HCT116 (cell line): ENCODE results near the gene MPP1. TPM values are rescaled to one million over a fixed set of nuclear protein-coding genes. Genes with fewer than 3 reads are reported as not detected.

Experiments
- ATAC-seq: fragments of 200-7000 bp; cut with Tn5 transposase; 2 replicates; pipeline ENCODE4 v1.9.1; 2020; ENCODE audit warnings: mild to moderate bottlenecking, moderate library complexity
- BruUV-seq: library from RNA; stranded (reverse); fragments of 400-500 nt; replicated peaks from 2 replicates; lab custom pipeline; 2021; lab: Mats Ljungman, UMichigan
- CTCF ChIA-PET: fragments of 300-600 bp; sonication (Branson Sonifier 250); formaldehyde crosslinking; loops from one replicate; lab custom pipeline; 2021; ENCODE audit warnings: antibody characterized with exemption; lab: Charles Lee
- POLR2A ChIA-PET: fragments of 300-600, 350-600 bp; sonication (Branson Sonifier 250); formaldehyde crosslinking; loops from one replicate; lab custom pipeline; 2021; ENCODE audit warnings: antibody characterized with exemption; lab: Charles Lee
- RAD21 ChIA-PET, 2 experiments: fragments of 300-600 bp; sonication (Branson Sonifier 250); formaldehyde crosslinking; loops; one replicate each; lab custom pipeline; 2023; ENCODE audit warnings: low total read pairs in 2 of 2; ENCODE audit not compliant: uncharacterized antibody in 2 of 2, unreplicated experiment in 2 of 2, low non-redundant PET in 1 of 2; lab: Charles Lee
- DNase-seq: peaks from one replicate; pipeline ENCODE4 v3.0.0-alpha.2; 2010; ENCODE audit warnings: low read depth, low spot score
- H2AFZ ChIP-seq: fragments of 200-600 bp; shearing (Covaris generic), sonication (generic); 2 replicates; pipeline ENCODE4 v1.6.1; 2017; ENCODE audit warnings: low read depth, mixed run types, mixed read lengths, antibody characterized with exemption, low read length; ENCODE audit not compliant: poor library complexity, severe bottlenecking
- H3K27ac ChIP-seq: 2 replicates; pipeline ENCODE4 v1.5.1; 2012; ENCODE audit warnings: low read depth, low read length
- H3K27me3 ChIP-seq: fragments of 200-600 bp; sonication (generic); 2 replicates; pipeline ENCODE4 v1.6.1; 2016; ENCODE audit warnings: mixed run types, low read length, mixed read lengths; ENCODE audit not compliant: insufficient read depth
- H3K36me3 ChIP-seq, 2 experiments: fragments of 200-500 bp in 1 of 2; fragments of 200-600 bp in 1 of 2; sonication (Bioruptor generic) in 1 of 2; sonication (generic) in 1 of 2; 2 replicates each; pipeline versions ENCODE4 v1.5.1 to v1.6.1; 2014 to 2016; ENCODE audit warnings: low read length in 2 of 2, inconsistent platforms in 1 of 2, mixed read lengths in 1 of 2, mixed run types in 1 of 2; ENCODE audit not compliant: insufficient read depth in 2 of 2, control insufficient read depth in 1 of 2
- H3K4me1 ChIP-seq, 2 experiments: fragments of 200-600 bp in 1 of 2; sonication (generic) in 1 of 2; 2 replicates each; pipeline versions ENCODE4 v1.5.1 to v1.6.1; 2012 to 2017; ENCODE audit warnings: low read length in 2 of 2, inconsistent platforms in 1 of 2, mild to moderate bottlenecking in 1 of 2, mixed read lengths in 1 of 2, mixed run types in 1 of 2, moderate library complexity in 1 of 2; ENCODE audit not compliant: insufficient read depth in 2 of 2, control insufficient read depth in 1 of 2
- H3K4me2 ChIP-seq: fragments of 200-600 bp; sonication (generic); 2 replicates; pipeline ENCODE4 v1.6.1; 2017; ENCODE audit warnings: mixed run types, low read length, mixed read lengths
- H3K4me3 ChIP-seq, 2 experiments: fragments of 200-600 bp in 1 of 2; sonication (generic) in 1 of 2; replicated peaks in 1 of 2; 2 replicates each; pipeline ENCODE4 v1.5.1; 2011 to 2016; ENCODE audit warnings: low read length in 2 of 2, control low read depth in 1 of 2, low read depth in 1 of 2, mild to moderate bottlenecking in 1 of 2, mixed read lengths in 1 of 2, mixed run types in 1 of 2
- H3K79me2 ChIP-seq: fragments of 200-600 bp; sonication (generic); 2 replicates; pipeline ENCODE4 v1.6.1; 2017; ENCODE audit warnings: mild to moderate bottlenecking, mixed run types, low read length, moderate library complexity, mixed read lengths; ENCODE audit not compliant: insufficient read depth
- H3K9ac ChIP-seq: fragments of 200-600 bp; sonication (generic); 2 replicates; pipeline ENCODE4 v1.6.1; 2016; ENCODE audit warnings: low read length, mixed read lengths
- H3K9me2 ChIP-seq: fragments of 200-600 bp; sonication (generic), shearing (Covaris generic); 2 replicates; pipeline ENCODE4 v1.6.1; 2017; ENCODE audit warnings: mixed run types, mild to moderate bottlenecking, moderate library complexity; ENCODE audit not compliant: insufficient read depth
- H3K9me3 ChIP-seq, 2 experiments: fragments of 200-500 bp in 1 of 2; fragments of 200-600 bp in 1 of 2; sonication (Bioruptor generic) in 1 of 2; sonication (generic) in 1 of 2; 2 replicates each; pipeline ENCODE4 v1.6.1; 2014 to 2017; ENCODE audit warnings: low read length in 2 of 2, mixed read lengths in 2 of 2, inconsistent platforms in 1 of 2, low read depth in 1 of 2, mild to moderate bottlenecking in 1 of 2, mixed run types in 1 of 2, moderate library complexity in 1 of 2; ENCODE audit not compliant: control insufficient read depth in 1 of 2, insufficient read depth in 1 of 2
- H4K20me1 ChIP-seq: fragments of 200-600 bp; sonication (generic), shearing (Covaris generic); 2 replicates; pipeline ENCODE4 v1.6.1; 2017; ENCODE audit warnings: mixed run types, mild to moderate bottlenecking, moderate library complexity; ENCODE audit not compliant: insufficient read depth
- ELF1 ChIP-seq: IDR thresholded peaks from 2 replicates; pipeline ENCODE4 v1.6.1; 2012; ENCODE audit warnings: low read depth, borderline replicate concordance
- FOSL1 ChIP-seq: IDR thresholded peaks from 2 replicates; pipeline ENCODE4 v1.6.1; 2012; ENCODE audit warnings: low read depth
- RAD21 ChIP-seq: IDR thresholded peaks from 2 replicates; pipeline ENCODE4 v1.6.1; 2012; ENCODE audit warnings: low read depth, mild to moderate bottlenecking
- SRF ChIP-seq: IDR thresholded peaks from 2 replicates; pipeline ENCODE4 v1.6.1; 2012; ENCODE audit warnings: low read depth
- TCF7L2 ChIP-seq: IDR thresholded peaks from 2 replicates; pipeline ENCODE4 v1.7.0; 2011; ENCODE audit warnings: borderline replicate concordance, inconsistent platforms; ENCODE audit not compliant: insufficient read depth, insufficient read length; ENCODE audit errors: extremely low read depth
- YY1 ChIP-seq: IDR thresholded peaks from 2 replicates; pipeline ENCODE4 v1.6.1; 2011; ENCODE audit warnings: low read length, low read depth, moderate library complexity, mild to moderate bottlenecking; ENCODE audit not compliant: insufficient replicate concordance; ENCODE audit errors: extremely low read depth
- ZBTB33 ChIP-seq: IDR thresholded peaks from 2 replicates; pipeline ENCODE4 v1.6.1; 2011; ENCODE audit warnings: mild to moderate bottlenecking, low read length, moderate library complexity; ENCODE audit not compliant: insufficient replicate concordance; ENCODE audit errors: extremely low read depth
- intact Hi-C: fragments of 100-400 bp; cut with micrococcal nuclease; formaldehyde crosslinking; loops from 2 replicates; pipeline ENCODE4 v1.10.0; 2022
- total RNA-seq: library from RNA; stranded (reverse); gene quantifications from one replicate; pipeline ENCODE4 v1.2.1, GENCODE V29; 2021; ENCODE audit not compliant: unreplicated experiment
- TF ChIP-seq, protein P1 (sequence below): IDR thresholded peaks from 2 replicates; pipeline ENCODE4 v1.6.1; 2012; ENCODE audit warnings: low read depth

MPP1 gene
- total RNA-seq, 1 experiment from 2014 or later, result 13.1 TPM

- ATAC-seq, result peak; percentile 41; the same call in 1 of the 2 replicates
- TF ChIP-seq TCF7L2 (no peak), ELF1 (no peak), SRF (no peak), YY1 (no peak), RAD21 (no peak), ZBTB33 (no peak), FOSL1 (no peak)
- TF ChIP-seq, protein P1, sequence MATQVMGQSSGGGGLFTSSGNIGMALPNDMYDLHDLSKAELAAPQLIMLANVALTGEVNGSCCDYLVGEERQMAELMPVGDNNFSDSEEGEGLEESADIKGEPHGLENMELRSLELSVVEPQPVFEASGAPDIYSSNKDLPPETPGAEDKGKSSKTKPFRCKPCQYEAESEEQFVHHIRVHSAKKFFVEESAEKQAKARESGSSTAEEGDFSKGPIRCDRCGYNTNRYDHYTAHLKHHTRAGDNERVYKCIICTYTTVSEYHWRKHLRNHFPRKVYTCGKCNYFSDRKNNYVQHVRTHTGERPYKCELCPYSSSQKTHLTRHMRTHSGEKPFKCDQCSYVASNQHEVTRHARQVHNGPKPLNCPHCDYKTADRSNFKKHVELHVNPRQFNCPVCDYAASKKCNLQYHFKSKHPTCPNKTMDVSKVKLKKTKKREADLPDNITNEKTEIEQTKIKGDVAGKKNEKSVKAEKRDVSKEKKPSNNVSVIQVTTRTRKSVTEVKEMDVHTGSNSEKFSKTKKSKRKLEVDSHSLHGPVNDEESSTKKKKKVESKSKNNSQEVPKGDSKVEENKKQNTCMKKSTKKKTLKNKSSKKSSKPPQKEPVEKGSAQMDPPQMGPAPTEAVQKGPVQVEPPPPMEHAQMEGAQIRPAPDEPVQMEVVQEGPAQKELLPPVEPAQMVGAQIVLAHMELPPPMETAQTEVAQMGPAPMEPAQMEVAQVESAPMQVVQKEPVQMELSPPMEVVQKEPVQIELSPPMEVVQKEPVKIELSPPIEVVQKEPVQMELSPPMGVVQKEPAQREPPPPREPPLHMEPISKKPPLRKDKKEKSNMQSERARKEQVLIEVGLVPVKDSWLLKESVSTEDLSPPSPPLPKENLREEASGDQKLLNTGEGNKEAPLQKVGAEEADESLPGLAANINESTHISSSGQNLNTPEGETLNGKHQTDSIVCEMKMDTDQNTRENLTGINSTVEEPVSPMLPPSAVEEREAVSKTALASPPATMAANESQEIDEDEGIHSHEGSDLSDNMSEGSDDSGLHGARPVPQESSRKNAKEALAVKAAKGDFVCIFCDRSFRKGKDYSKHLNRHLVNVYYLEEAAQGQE, result no peak
- H3K9ac ChIP-seq, result no peak overlapping the region
- no peaks in the 10 kb centered on the region for H3K4me1 ChIP-seq
- H3K4me3 ChIP-seq, result no peak overlapping the region
- POLR2A ChIA-PET, result no interaction called here
- peaks cover 23% of the 10 kb centered on the region for H3K79me2 ChIP-seq
- no peak for DNase-seq
- intact Hi-C loops, result no loop called here
- no peaks in the 10 kb centered on the region for H3K9me3 ChIP-seq
- no TSS peak for BruUV-seq
- no peak overlapping the region for H2AFZ ChIP-seq
- no peak overlapping the region for H3K4me2 ChIP-seq
- no peak overlapping the region for H3K27ac ChIP-seq
- H3K27me3 ChIP-seq, result no peaks in the 10 kb centered on the region
- peaks cover 15 to 40% of the 10 kb centered on the region in 2 experiments; a peak in 3 of 4 replicates for H3K36me3 ChIP-seq
- H3K9me2 ChIP-seq, result no peaks in the 10 kb centered on the region
- H4K20me1 ChIP-seq, result no peaks in the 10 kb centered on the region
- RAD21 ChIA-PET, result no interaction called here
- CTCF ChIA-PET, result no interaction called here
Observed at GRCh38 chrX:154775419-154776349, 29.6 kb downstream of the MPP1 start.
